Loucy (cell line): ENCODE data around the gene SPINT2.

Experiments
- EZH2phosphoT487 ChIP-seq: fragments of 200-600 bp; IDR thresholded peaks from 2 replicates; pipeline ENCODE4 v1.6.1; 2018; ENCODE audit warnings: antibody characterized with exemption, mild to moderate bottlenecking, moderate library complexity, borderline replicate concordance
- TF ChIP-seq, protein P1 (sequence below): fragments of 200-600 bp; sonication (generic); conservative IDR thresholded peaks from 2 replicates; pipeline ENCODE4 v1.5.1; 2014; ENCODE audit warnings: mild to moderate bottlenecking, antibody characterized with exemption, low read length

DNA sequence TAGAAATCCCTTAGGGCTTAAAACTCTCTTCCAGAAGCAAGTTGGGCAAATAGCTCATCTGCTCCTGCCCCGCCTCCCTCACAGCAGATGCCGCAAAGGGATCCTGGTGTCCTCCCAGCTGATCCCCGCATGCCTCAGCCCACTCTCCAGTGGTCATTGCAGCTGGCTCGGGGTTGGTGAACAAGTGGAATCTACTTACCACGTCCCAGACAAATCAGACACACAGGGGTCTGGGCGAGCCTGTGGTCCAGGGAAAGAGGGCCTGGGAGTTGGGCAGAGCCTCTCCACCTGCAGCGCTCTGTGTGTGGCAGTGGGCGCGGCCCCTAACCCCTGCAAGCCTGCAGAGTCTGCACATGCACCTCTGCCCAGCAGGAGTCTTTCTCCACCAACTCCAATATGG lies 28.9 kb downstream of the SPINT2 start:
- TF ChIP-seq, protein P1, sequence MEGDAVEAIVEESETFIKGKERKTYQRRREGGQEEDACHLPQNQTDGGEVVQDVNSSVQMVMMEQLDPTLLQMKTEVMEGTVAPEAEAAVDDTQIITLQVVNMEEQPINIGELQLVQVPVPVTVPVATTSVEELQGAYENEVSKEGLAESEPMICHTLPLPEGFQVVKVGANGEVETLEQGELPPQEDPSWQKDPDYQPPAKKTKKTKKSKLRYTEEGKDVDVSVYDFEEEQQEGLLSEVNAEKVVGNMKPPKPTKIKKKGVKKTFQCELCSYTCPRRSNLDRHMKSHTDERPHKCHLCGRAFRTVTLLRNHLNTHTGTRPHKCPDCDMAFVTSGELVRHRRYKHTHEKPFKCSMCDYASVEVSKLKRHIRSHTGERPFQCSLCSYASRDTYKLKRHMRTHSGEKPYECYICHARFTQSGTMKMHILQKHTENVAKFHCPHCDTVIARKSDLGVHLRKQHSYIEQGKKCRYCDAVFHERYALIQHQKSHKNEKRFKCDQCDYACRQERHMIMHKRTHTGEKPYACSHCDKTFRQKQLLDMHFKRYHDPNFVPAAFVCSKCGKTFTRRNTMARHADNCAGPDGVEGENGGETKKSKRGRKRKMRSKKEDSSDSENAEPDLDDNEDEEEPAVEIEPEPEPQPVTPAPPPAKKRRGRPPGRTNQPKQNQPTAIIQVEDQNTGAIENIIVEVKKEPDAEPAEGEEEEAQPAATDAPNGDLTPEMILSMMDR: no peak
- no peak for TF ChIP-seq EZH2phosphoT487
